Skeletal muscle cell (primary cell): ENCODE measurements around the gene TNS4.
A peak's percentile ranks its signal among the peaks of the same experiment; 100 is the strongest.

ENCODE experiments used
- DNase-seq: peaks from one replicate; pipeline ENCODE4 v3.0.0-alpha.2; 2010; ENCODE audit warnings: low read depth
- H3K4me3 ChIP-seq: 2 replicates; pipeline ENCODE4 v1.5.1; 2011; ENCODE audit warnings: low read depth, mild to moderate bottlenecking, control low read depth, low read length, moderate library complexity

TNS4 gene

GRCh38 chr17:40463122-40463550 is 38.3 kb downstream of the TNS4 start:
- H3K4me3 ChIP-seq = no peak overlapping the region
- no peak for DNase-seq

GRCh38 chr17:40462343-40463121 is 38.9 kb downstream of the TNS4 start:
- no peak for DNase-seq
- H3K4me3 ChIP-seq = no peak overlapping the region

- DNase-seq = no peak
- H3K4me3 ChIP-seq = no peak overlapping the region
Observed at GRCh38 chr17:40461732-40462342, 39.6 kb downstream of the TNS4 start.

GRCh38 chr17:40460968-40461731 is 40.3 kb downstream of the TNS4 start:
- H3K4me3 ChIP-seq = no peak overlapping the region
- no peak for DNase-seq

- DNase-seq = no peak
Observed at GRCh38 chr17:40460604-40460967, 40.8 kb downstream of the TNS4 start.

GRCh38 chr17:40459636-40460603 is 41.5 kb downstream of the TNS4 start:
- DNase-seq = no peak
- H3K4me3 ChIP-seq = no peak overlapping the region

More at GRCh38 chr17:40460604-40460967, 40.8 kb downstream of the TNS4 start:
- H3K4me3 ChIP-seq = no peak overlapping the region

GRCh38 chr17:40458851-40459482 is 42.5 kb downstream of the TNS4 start:
- no peak for DNase-seq
- H3K4me3 ChIP-seq = no peak overlapping the region

- H3K4me3 ChIP-seq = no peak overlapping the region
- no peak for DNase-seq
Observed at GRCh38 chr17:40457964-40458791, 43.2 kb downstream of the TNS4 start.

GRCh38 chr17:40457369-40457768 is 44.1 kb downstream of the TNS4 start:
- no peak overlapping the region for H3K4me3 ChIP-seq
- no peak for DNase-seq

- DNase-seq = no peak
- H3K4me3 ChIP-seq = no peak overlapping the region
Observed at GRCh38 chr17:40456396-40456951, 44.9 kb downstream of the TNS4 start.

GRCh38 chr17:40454613-40454995 is 46.8 kb downstream of the TNS4 start:
- no peak overlapping the region for H3K4me3 ChIP-seq
- no peak for DNase-seq

GRCh38 chr17:40453881-40454612 is 47.4 kb downstream of the TNS4 start:
- no peak overlapping the region for H3K4me3 ChIP-seq
- DNase-seq = no peak

- DNase-seq = no peak
Observed at GRCh38 chr17:40452921-40453378, 48.5 kb downstream of the TNS4 start.

GRCh38 chr17:40452216-40452787 is 49.1 kb downstream of the TNS4 start:
- no peak overlapping the region for H3K4me3 ChIP-seq
- peak; percentile 73 for DNase-seq

More at GRCh38 chr17:40452921-40453378, 48.5 kb downstream of the TNS4 start:
- no peak overlapping the region for H3K4me3 ChIP-seq

GRCh38 chr17:40451420-40451819 is 50.0 kb downstream of the TNS4 start:
- DNase-seq = peak; percentile 74
- H3K4me3 ChIP-seq = no peak overlapping the region

GRCh38 chr17:40450175-40450574 is 51.2 kb downstream of the TNS4 start:
- no peak overlapping the region for H3K4me3 ChIP-seq
- DNase-seq = no peak
